Measurements from ENCODE around the gene UTP14C. TPM values are rescaled to one million over a fixed set of nuclear protein-coding genes. Genes with fewer than 3 reads are reported as not detected.

UTP14C gene
- total and polyA plus RNA-seq, 2 of the 13 experiments (the other 11 are each of a cell fraction or from before 2014, with no cell fraction given), result 8.8 to 12.2 TPM

GRCh38 chr13:52025475-52026245, 1.2 kb downstream of the UTP14C start (continued):
- peak; percentile 26; the same call in 1 of the 2 replicates for TF ChIP-seq SRY (CRISPR knock-in tag; IDR thresholded peaks at IDR 0.05)
- TF ChIP-seq DDIT3 (CRISPR knock-in tag; IDR thresholded peaks at IDR 0.05), result peak; percentile 62; the same call in 1 of the 2 replicates
- TF ChIP-seq ZNF660 (CRISPR knock-in tag; IDR thresholded peaks at IDR 0.05; ENCODE audit: borderline replicate concordance, low read depth), result no peak
- TF ChIP-seq ZBTB46 (CRISPR knock-in tag; IDR thresholded peaks at IDR 0.05; ENCODE audit: borderline replicate concordance), result no peak
- TF ChIP-seq ZNF703 (CRISPR knock-in tag; IDR thresholded peaks at IDR 0.05; ENCODE audit: borderline replicate concordance), result peak; percentile 24; the same call in 1 of the 2 replicates
- peak; percentile 41 for TF ChIP-seq KLF6 (CRISPR knock-in tag; IDR thresholded peaks at IDR 0.05)
- TF ChIP-seq ZKSCAN8 (CRISPR knock-in tag; IDR thresholded peaks at IDR 0.05; ENCODE audit: borderline replicate concordance), result peak; percentile 85
- no peak for TF ChIP-seq PAF1 (CRISPR knock-in tag; IDR thresholded peaks at IDR 0.05)
- 0 out of 2 replicates have a peak, but pooled peaks have one; percentile 56 for TF ChIP-seq ZBTB38 (CRISPR knock-in tag; IDR thresholded peaks at IDR 0.05)
- TF ChIP-seq ZNF101 (CRISPR knock-in tag; IDR thresholded peaks at IDR 0.05; ENCODE audit: borderline replicate concordance, low read depth), result 0 out of 2 replicates have a peak, but pooled peaks have one; percentile 5
- TF ChIP-seq MIER2 (CRISPR knock-in tag; IDR thresholded peaks at IDR 0.05), result peak; percentile 47; the same call in 1 of the 2 replicates
- TF ChIP-seq FOXK1 (CRISPR knock-in tag; IDR thresholded peaks at IDR 0.05; ENCODE audit: borderline replicate concordance, low read depth), result peak; percentile 59; the same call in 1 of the 2 replicates
- no peak for TF ChIP-seq POLR2A (IDR thresholded peaks at IDR 0.05; ENCODE audit: insufficient read depth in 1 of 2, low read depth in 2 of 2, low read length in 2 of 2)
- TF ChIP-seq RORA (CRISPR knock-in tag; IDR thresholded peaks at IDR 0.05), result no peak
- no peak for TF ChIP-seq ZNF619 (CRISPR knock-in tag; IDR thresholded peaks at IDR 0.05)
- peak; percentile 69 for TF ChIP-seq ZNF614 (CRISPR knock-in tag; IDR thresholded peaks at IDR 0.05; ENCODE audit: borderline replicate concordance)
- peak; percentile 70 for TF ChIP-seq THAP11 (CRISPR knock-in tag; IDR thresholded peaks at IDR 0.05)
- no peak; the same call in 1 of the 2 replicates for TF ChIP-seq ZBTB2 (CRISPR knock-in tag; IDR thresholded peaks at IDR 0.05; ENCODE audit: low read depth)
- peak; percentile 96 for TF ChIP-seq ARID5B (CRISPR knock-in tag; IDR thresholded peaks at IDR 0.05)
- no peak for TF ChIP-seq NFRKB (IDR thresholded peaks at IDR 0.05)
